ENCODE data around the gene ADSS1. TPM values are rescaled to one million over a fixed set of nuclear protein-coding genes. Genes with fewer than 3 reads are reported as not detected.

ADSS1 gene
- total RNA-seq, 1 experiment from 2014 or later, result 0.52 TPM

DNA sequence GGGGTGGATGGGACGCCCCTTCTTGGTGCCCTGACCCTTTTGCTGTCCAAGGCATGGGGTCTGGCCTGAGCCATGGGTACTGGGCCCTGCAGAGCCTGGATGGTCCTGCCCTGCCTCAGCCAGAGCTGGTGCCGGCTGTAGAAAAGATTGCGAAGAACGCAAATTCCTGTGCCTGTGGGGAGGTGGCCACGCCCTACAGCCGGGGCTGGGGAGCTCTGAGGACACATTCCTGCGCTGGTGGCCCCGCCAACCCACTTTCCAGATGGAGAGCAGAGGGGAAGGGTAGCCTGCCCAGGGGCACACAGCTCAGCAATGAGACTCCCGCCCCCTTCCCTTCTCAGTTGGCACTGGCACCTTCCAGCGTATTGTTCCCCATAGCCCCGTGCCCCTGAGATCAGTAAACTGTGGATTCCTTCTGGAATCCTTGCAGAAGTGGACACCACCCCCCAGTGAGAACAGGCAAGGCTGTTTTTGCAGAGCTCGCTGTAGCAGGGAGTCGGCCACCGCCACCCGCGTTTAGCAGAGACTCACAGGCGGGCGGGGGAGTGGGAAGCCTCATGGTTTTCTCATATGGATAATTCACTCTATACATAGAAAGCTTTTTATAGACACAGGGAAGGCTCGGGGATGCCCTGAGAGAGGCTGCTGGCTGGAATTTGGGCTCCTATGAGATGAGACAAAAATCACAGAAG is 26.0 kb upstream of the ADSS1 start:
- ChIA-PET CTCF (no interaction called here), POLR2A (ENCODE audit: low non-redundant PET) (no interaction called here)
- no peak for TF ChIP-seq EZH2 (IDR thresholded peaks at IDR 0.05; ENCODE audit: borderline replicate concordance, low read depth, low read length, poor library complexity, severe bottlenecking)
- TF ChIP-seq, protein P1, sequence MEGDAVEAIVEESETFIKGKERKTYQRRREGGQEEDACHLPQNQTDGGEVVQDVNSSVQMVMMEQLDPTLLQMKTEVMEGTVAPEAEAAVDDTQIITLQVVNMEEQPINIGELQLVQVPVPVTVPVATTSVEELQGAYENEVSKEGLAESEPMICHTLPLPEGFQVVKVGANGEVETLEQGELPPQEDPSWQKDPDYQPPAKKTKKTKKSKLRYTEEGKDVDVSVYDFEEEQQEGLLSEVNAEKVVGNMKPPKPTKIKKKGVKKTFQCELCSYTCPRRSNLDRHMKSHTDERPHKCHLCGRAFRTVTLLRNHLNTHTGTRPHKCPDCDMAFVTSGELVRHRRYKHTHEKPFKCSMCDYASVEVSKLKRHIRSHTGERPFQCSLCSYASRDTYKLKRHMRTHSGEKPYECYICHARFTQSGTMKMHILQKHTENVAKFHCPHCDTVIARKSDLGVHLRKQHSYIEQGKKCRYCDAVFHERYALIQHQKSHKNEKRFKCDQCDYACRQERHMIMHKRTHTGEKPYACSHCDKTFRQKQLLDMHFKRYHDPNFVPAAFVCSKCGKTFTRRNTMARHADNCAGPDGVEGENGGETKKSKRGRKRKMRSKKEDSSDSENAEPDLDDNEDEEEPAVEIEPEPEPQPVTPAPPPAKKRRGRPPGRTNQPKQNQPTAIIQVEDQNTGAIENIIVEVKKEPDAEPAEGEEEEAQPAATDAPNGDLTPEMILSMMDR (conservative IDR thresholded peaks at IDR 0.05; ENCODE audit: low read depth, low read length), result no peak
- DNase-seq (ENCODE audit: low spot score), result no peak
- Histone ChIP-seq H3K4me3 (ENCODE audit: low read depth, low read length, poor library complexity, severe bottlenecking) (no peak overlapping the region), H3K36me3 (ENCODE audit: insufficient read depth, low read length, poor library complexity, severe bottlenecking) (peaks cover 17% of the 10 kb centered on the region), H3K4me1 (ENCODE audit: insufficient read depth, low read length, poor library complexity, severe bottlenecking) (peaks cover 29% of the 10 kb centered on the region), H3K27ac (ENCODE audit: low read depth, low read length, poor library complexity, severe bottlenecking) (no peak overlapping the region), H3K9me3 (ENCODE audit: low read depth, low read length, poor library complexity, severe bottlenecking) (no peaks in the 10 kb centered on the region), H3K27me3 (replicated peaks; ENCODE audit: insufficient read depth, low read depth, low read length, poor library complexity) (no peaks in the 10 kb centered on the region)
- BruUV-seq (replicated peaks), result no TSS peak
- intact Hi-C loops (cut with micrococcal nuclease; ENCODE audit: unreplicated experiment), result no loop called here

DNA sequence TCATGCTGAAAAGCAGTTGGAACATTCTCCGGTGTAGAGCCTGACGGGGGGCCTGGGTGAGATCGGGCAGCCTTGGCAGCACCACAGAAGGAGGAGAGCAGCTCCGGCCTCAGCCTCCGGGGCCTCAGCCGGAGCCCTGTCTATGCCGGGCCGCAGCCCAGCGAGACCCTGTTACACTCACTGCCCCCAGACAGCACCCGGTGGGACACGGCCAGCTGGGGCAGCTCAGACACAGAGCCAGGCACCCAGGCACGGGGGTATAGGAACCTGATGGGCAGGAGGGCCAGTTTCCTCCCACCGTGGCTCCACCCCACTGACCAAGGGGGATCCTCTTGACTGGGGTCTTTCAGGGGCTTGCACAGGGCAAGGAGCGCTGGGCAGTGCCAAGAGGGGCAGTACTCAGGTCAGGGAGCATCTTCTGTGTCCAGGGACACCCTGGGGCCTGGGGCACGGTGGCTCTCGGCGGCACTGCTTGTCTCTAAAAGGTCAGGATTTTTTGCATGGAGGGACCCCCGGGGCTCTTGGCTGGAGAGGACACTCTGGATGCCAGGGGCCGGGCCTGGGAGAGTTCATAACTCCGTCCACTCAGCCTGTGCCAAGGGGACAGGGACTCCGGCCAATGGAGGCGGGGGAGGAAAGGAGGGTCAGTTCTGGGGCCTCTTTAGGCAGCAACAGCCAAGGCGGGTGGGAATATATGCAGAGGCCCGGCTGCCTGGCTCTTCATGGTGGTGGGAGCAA is 25.2 kb upstream of the ADSS1 start:
- Histone ChIP-seq H3K27ac (ENCODE audit: low read depth, low read length, poor library complexity, severe bottlenecking) (no peak overlapping the region), H3K9me3 (ENCODE audit: low read depth, low read length, poor library complexity, severe bottlenecking) (no peaks in the 10 kb centered on the region), H3K4me1 (ENCODE audit: insufficient read depth, low read length, poor library complexity, severe bottlenecking) (peaks cover 29% of the 10 kb centered on the region), H3K36me3 (ENCODE audit: insufficient read depth, low read length, poor library complexity, severe bottlenecking) (peaks cover 25% of the 10 kb centered on the region), H3K27me3 (replicated peaks; ENCODE audit: insufficient read depth, low read depth, low read length, poor library complexity) (no peaks in the 10 kb centered on the region), H3K4me3 (ENCODE audit: low read depth, low read length, poor library complexity, severe bottlenecking) (no peak overlapping the region)
- POLR2A ChIA-PET (ENCODE audit: low non-redundant PET), result no interaction called here
- TF ChIP-seq, protein P1 (conservative IDR thresholded peaks at IDR 0.05; ENCODE audit: low read depth, low read length), result no peak
- no peak for TF ChIP-seq EZH2 (IDR thresholded peaks at IDR 0.05; ENCODE audit: borderline replicate concordance, low read depth, low read length, poor library complexity, severe bottlenecking)
- intact Hi-C loops (cut with micrococcal nuclease; ENCODE audit: unreplicated experiment), result no loop called here
- no peak for DNase-seq (ENCODE audit: low spot score)
- BruUV-seq (replicated peaks), result no TSS peak
- CTCF ChIA-PET, result no interaction called here

DNA sequence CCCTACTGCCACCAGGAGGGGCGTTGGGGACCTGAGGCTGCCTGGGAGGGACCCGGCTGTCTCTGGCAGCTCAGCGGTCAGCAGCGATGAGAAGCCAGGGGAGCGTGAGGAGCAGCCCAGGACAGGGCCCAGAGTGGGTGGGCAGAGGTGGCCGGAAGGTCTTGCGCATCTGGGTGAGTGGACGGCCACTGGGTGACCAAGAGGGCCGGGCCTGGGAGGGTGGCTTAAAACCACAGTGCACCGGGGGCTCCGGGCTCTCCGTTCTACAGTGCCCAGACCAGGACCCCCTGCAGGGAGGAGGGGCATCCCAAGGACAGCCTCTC is 24.6 kb upstream of the ADSS1 start:
- CTCF ChIA-PET, result no interaction called here

More for the DNA sequence above, 24.6 kb upstream of the ADSS1 start:
- H3K4me3 ChIP-seq (ENCODE audit: low read depth, low read length, poor library complexity, severe bottlenecking), result no peak overlapping the region
- TF ChIP-seq, protein P1 (conservative IDR thresholded peaks at IDR 0.05; ENCODE audit: low read depth, low read length), result no peak
- TF ChIP-seq EZH2 (IDR thresholded peaks at IDR 0.05; ENCODE audit: borderline replicate concordance, low read depth, low read length, poor library complexity, severe bottlenecking), result no peak
- peaks cover 29% of the 10 kb centered on the region for H3K36me3 ChIP-seq (ENCODE audit: insufficient read depth, low read length, poor library complexity, severe bottlenecking)
- no TSS peak for BruUV-seq (replicated peaks)
- POLR2A ChIA-PET (ENCODE audit: low non-redundant PET), result no interaction called here
- H3K27ac ChIP-seq (ENCODE audit: low read depth, low read length, poor library complexity, severe bottlenecking), result no peak overlapping the region
- H3K4me1 ChIP-seq (ENCODE audit: insufficient read depth, low read length, poor library complexity, severe bottlenecking), result peaks cover 28% of the 10 kb centered on the region
- DNase-seq (ENCODE audit: low spot score), result no peak
- intact Hi-C loops (cut with micrococcal nuclease; ENCODE audit: unreplicated experiment), result no loop called here
- H3K9me3 ChIP-seq (ENCODE audit: low read depth, low read length, poor library complexity, severe bottlenecking), result no peaks in the 10 kb centered on the region
- no peaks in the 10 kb centered on the region for H3K27me3 ChIP-seq (replicated peaks; ENCODE audit: insufficient read depth, low read depth, low read length, poor library complexity)
